ENCODE measurements around the gene C8B.

DNA sequence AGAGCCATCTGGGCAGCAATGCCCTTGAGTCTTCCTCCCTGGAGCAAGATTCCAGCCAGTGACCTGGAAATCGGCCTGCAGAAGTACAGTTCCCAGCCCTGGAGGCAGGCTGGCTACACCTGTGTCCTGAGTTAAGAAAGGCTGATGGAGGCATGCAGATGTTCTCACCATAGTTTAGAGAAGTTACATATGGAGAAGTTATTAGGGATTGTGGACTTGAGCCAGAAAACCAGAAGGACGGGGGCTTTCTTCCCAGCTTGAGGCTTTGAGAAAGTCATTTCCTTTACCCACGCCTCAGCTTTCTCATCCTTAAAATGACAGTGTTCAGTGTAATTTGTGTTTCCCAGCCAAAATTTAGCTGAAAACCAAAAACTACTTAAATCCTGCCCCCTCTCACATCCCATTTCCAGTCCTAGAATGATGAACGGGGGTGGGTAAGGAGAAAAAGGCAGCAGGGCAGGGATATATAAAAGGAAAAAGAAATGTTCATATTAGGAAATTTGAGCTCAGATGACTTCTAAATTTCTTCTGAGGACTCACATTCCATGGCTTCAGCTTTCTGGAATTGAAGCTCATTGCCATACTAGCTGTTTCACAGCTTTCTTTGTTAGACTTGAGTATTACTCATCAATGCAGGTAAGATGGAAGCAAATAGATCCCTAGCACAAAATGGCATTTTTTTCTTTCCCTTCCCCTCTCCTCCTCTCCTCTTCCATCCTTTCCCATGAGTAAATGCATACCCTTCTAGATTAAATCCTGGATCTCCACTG lies 14.4 kb upstream of the C8B start:
- TF ChIP-seq, protein P1, sequence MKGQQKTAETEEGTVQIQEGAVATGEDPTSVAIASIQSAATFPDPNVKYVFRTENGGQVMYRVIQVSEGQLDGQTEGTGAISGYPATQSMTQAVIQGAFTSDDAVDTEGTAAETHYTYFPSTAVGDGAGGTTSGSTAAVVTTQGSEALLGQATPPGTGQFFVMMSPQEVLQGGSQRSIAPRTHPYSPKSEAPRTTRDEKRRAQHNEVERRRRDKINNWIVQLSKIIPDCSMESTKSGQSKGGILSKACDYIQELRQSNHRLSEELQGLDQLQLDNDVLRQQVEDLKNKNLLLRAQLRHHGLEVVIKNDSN (IDR thresholded peaks at IDR 0.05) = no peak
- TF ChIP-seq CREB1 (IDR thresholded peaks at IDR 0.05; ENCODE audit: low read depth) = no peak

Data from Ishikawa (cell line).